Common myeloid progenitor, CD34-positive (primary cell): ENCODE data around the gene DOCK1.
"Not testable (repeated sequence)": the region's sequence is repeated elsewhere in the genome, so short reads cannot be mapped to it uniquely, and the experiment has no call there.

Experiments used
- CTCF ChIA-PET: fragments of 350-600 bp; sonication (Branson Sonifier 250); formaldehyde crosslinking; loops from one replicate; lab custom pipeline; 2021; ENCODE audit warnings: antibody characterized with exemption; lab: Charles Lee
- POLR2A ChIA-PET: fragments of 350-600 bp; sonication (Branson Sonifier 250); formaldehyde crosslinking; loops from one replicate; lab custom pipeline; 2021; ENCODE audit warnings: antibody characterized with exemption; lab: Charles Lee
- DNase-seq, 3 donors: peaks; one replicate each; pipeline versions ENCODE4 v3.0.0 to v3.0.0-alpha.2; 2013
- H3K27ac ChIP-seq, 2 experiments: 1 replicate in 1 of 2; 2 replicates in 1 of 2; pipeline ENCODE4 v1.7.0; 2013; ENCODE audit warnings: inconsistent platforms in 2 of 2, low read length in 2 of 2, mild to moderate bottlenecking in 2 of 2, low read depth in 1 of 2, moderate library complexity in 1 of 2; ENCODE audit not compliant: severe bottlenecking in 2 of 2, insufficient read depth in 1 of 2, poor library complexity in 1 of 2
- H3K27me3 ChIP-seq, 5 experiments: replicated peaks in 2 of 5; 1 replicate in 3 of 5; 2 replicates in 2 of 5; pipeline versions ENCODE4 v1.6.1 to v1.7.0; 2013; ENCODE audit warnings: low read length in 4 of 5, mild to moderate bottlenecking in 2 of 5, moderate library complexity in 2 of 5, inconsistent platforms in 1 of 5; ENCODE audit not compliant: insufficient read depth in 5 of 5, control insufficient read depth in 4 of 5
- H3K36me3 ChIP-seq, 4 experiments: 1 replicate in 2 of 4; 2 replicates in 2 of 4; pipeline versions ENCODE4 v1.6.1 to v1.7.0; 2013; ENCODE audit warnings: low read length in 3 of 4, control low read depth in 1 of 4, mild to moderate bottlenecking in 1 of 4; ENCODE audit not compliant: control insufficient read depth in 4 of 4, insufficient read depth in 4 of 4
- H3K4me1 ChIP-seq, 4 experiments: 1 replicate in 3 of 4; 2 replicates in 1 of 4; pipeline versions ENCODE4 v1.6.1 to v1.7.1; 2013; ENCODE audit warnings: low read length in 3 of 4, mild to moderate bottlenecking in 3 of 4, control low read depth in 1 of 4, inconsistent platforms in 1 of 4, moderate library complexity in 1 of 4; ENCODE audit not compliant: control insufficient read depth in 4 of 4, insufficient read depth in 4 of 4; ENCODE audit errors: control extremely low read depth in 1 of 4
- H3K4me3 ChIP-seq, 7 experiments: 1 replicate in 4 of 7; 2 replicates in 3 of 7; pipeline versions ENCODE4 v1.5.1 to v1.7.0; 2013; ENCODE audit warnings: mild to moderate bottlenecking in 7 of 7, low read length in 6 of 7, moderate library complexity in 6 of 7, inconsistent platforms in 2 of 7, low read depth in 2 of 7, control low read depth in 1 of 7; ENCODE audit not compliant: insufficient read depth in 4 of 7, control insufficient read depth in 1 of 7; ENCODE audit errors: extremely low read depth in 1 of 7
- H3K9me3 ChIP-seq, 5 experiments: 1 replicate in 4 of 5; 2 replicates in 1 of 5; pipeline versions ENCODE4 v1.6.1 to v1.7.1; 2013; ENCODE audit warnings: low read length in 4 of 5, mild to moderate bottlenecking in 2 of 5, inconsistent platforms in 1 of 5, low read depth in 1 of 5, moderate library complexity in 1 of 5; ENCODE audit not compliant: control insufficient read depth in 4 of 5, insufficient read depth in 2 of 5; ENCODE audit errors: control extremely low read depth in 1 of 5
- WGBS: methylation state at CpG from one replicate; pipeline ENCODE4 v1.1.5; 2013; ENCODE audit not compliant: insufficient coverage; 5-methylcytosine and 5-hydroxymethylcytosine counted together

DOCK1 gene

GRCh38 chr10:126930883-126931503 is 25.8 kb downstream of the DOCK1 start:
- Histone ChIP-seq H3K4me3 (no peak overlapping the region), H3K36me3 (peaks cover 0 to 15% (median 3%) of the 10 kb centered on the region in 4 experiments), H3K27me3 (no peaks in the 10 kb centered on the region), H3K27ac (no peak overlapping the region), H3K4me1 (peaks cover 0 to 4% (median 2%) of the 10 kb centered on the region in 4 experiments), H3K9me3 (no peaks in the 10 kb centered on the region)
- CTCF ChIA-PET = no interaction called here
- DNase-seq = no peak
- POLR2A ChIA-PET = no interaction called here
- WGBS = 98% methylated on average over 10 of the region's 11 CpGs

- no peaks in the 10 kb centered on the region for H3K27me3 ChIP-seq
- ChIA-PET CTCF (no interaction called here), POLR2A (no interaction called here)
- no peak for DNase-seq
- peaks cover 0 to 15% (median 3%) of the 10 kb centered on the region in 4 experiments for H3K36me3 ChIP-seq
- 91% methylated on average over 6 of the region's 7 CpGs for WGBS
- peaks cover 0 to 4% (median 2%) of the 10 kb centered on the region in 4 experiments for H3K4me1 ChIP-seq
- no peak overlapping the region for H3K27ac ChIP-seq
- H3K9me3 ChIP-seq = no peaks in the 10 kb centered on the region
- H3K4me3 ChIP-seq = no peak overlapping the region
Observed at GRCh38 chr10:126931544-126931943, 26.3 kb downstream of the DOCK1 start.

GRCh38 chr10:126932516-126932915 is 27.3 kb downstream of the DOCK1 start:
- H3K27me3 ChIP-seq = no peaks in the 10 kb centered on the region
- H3K4me1 ChIP-seq = peaks cover 0 to 4% (median 2%) of the 10 kb centered on the region in 4 experiments
- POLR2A ChIA-PET = no interaction called here
- no peak overlapping the region for H3K27ac ChIP-seq
- CTCF ChIA-PET = no interaction called here
- peaks cover 0 to 11% (median 2%) of the 10 kb centered on the region in 4 experiments for H3K36me3 ChIP-seq
- H3K9me3 ChIP-seq = peaks cover 0 to 5% (median 0%) of the 10 kb centered on the region in 5 experiments
- over 99% methylated on average over 8 of the region's 11 CpGs for WGBS
- H3K4me3 ChIP-seq = no peak overlapping the region
- no peak for DNase-seq

- Histone ChIP-seq H3K4me3 (no peak overlapping the region), H3K27me3 (no peaks in the 10 kb centered on the region), H3K36me3 (peaks cover 0 to 5% (median 0%) of the 10 kb centered on the region in 4 experiments), H3K9me3 (peaks cover 0 to 5% (median 0%) of the 10 kb centered on the region in 5 experiments), H3K27ac (no peak overlapping the region), H3K4me1 (peaks cover 0 to 4% (median 2%) of the 10 kb centered on the region in 4 experiments)
- WGBS = 100% methylated on average over 2 of the region's 4 CpGs
- CTCF ChIA-PET = interaction anchor here (0.9 kb wide), 1 partner anchor 13 kb away, joined by 3 read pairs; no protein-coding TSS in a partner anchor
- DNase-seq = no peak
- POLR2A ChIA-PET = no interaction called here
Observed at GRCh38 chr10:126933116-126933515, 27.9 kb downstream of the DOCK1 start.

- no peak overlapping the region for H3K4me3 ChIP-seq
- CTCF ChIA-PET = no interaction called here
- DNase-seq = no peak
- peaks cover 0 to 9% (median 0%) of the 10 kb centered on the region in 5 experiments for H3K9me3 ChIP-seq
- peaks cover 0 to 2% (median 0%) of the 10 kb centered on the region in 4 experiments for H3K36me3 ChIP-seq
- POLR2A ChIA-PET = no interaction called here
- H3K27ac ChIP-seq = no peak overlapping the region
- peaks cover 0 to 4% (median 2%) of the 10 kb centered on the region in 4 experiments for H3K4me1 ChIP-seq
- 97% methylated on average over 3 of the region's 5 CpGs for WGBS
- no peaks in the 10 kb centered on the region for H3K27me3 ChIP-seq
Observed at GRCh38 chr10:126935263-126935946, 30.2 kb downstream of the DOCK1 start.

GRCh38 chr10:126937026-126937425 is 31.8 kb downstream of the DOCK1 start:
- peaks cover 0 to 9% (median 0%) of the 10 kb centered on the region in 5 experiments for H3K9me3 ChIP-seq
- H3K27me3 ChIP-seq = no peaks in the 10 kb centered on the region
- peaks cover 0 to 2% (median 0%) of the 10 kb centered on the region in 4 experiments for H3K36me3 ChIP-seq
- no peak for DNase-seq
- 100% methylated on average over 1 of the region's 3 CpGs for WGBS
- no peak overlapping the region for H3K4me3 ChIP-seq
- H3K27ac ChIP-seq = no peak overlapping the region
- ChIA-PET POLR2A (no interaction called here), CTCF (no interaction called here)
- H3K4me1 ChIP-seq = peaks cover 0 to 4% (median 2%) of the 10 kb centered on the region in 4 experiments

- CTCF ChIA-PET = not testable (repeated sequence)
- WGBS = 96% methylated on average over 8 of the region's 9 CpGs
Observed at GRCh38 chr10:126938121-126938520, 32.9 kb downstream of the DOCK1 start.

More at GRCh38 chr10:126938121-126938520, 32.9 kb downstream of the DOCK1 start:
- DNase-seq, POLR2A ChIA-PET, H3K27ac ChIP-seq, H3K4me1 ChIP-seq, H3K4me3 ChIP-seq, H3K27me3 ChIP-seq, H3K36me3 ChIP-seq, H3K9me3 ChIP-seq: not testable (repeated sequence)
